ENCODE data around the gene BMPR1B.
"Not testable (repeated sequence)": the region's sequence is repeated elsewhere in the genome, so short reads cannot be mapped to it uniquely, and the experiment has no call there.

Gene BMPR1B

DNA sequence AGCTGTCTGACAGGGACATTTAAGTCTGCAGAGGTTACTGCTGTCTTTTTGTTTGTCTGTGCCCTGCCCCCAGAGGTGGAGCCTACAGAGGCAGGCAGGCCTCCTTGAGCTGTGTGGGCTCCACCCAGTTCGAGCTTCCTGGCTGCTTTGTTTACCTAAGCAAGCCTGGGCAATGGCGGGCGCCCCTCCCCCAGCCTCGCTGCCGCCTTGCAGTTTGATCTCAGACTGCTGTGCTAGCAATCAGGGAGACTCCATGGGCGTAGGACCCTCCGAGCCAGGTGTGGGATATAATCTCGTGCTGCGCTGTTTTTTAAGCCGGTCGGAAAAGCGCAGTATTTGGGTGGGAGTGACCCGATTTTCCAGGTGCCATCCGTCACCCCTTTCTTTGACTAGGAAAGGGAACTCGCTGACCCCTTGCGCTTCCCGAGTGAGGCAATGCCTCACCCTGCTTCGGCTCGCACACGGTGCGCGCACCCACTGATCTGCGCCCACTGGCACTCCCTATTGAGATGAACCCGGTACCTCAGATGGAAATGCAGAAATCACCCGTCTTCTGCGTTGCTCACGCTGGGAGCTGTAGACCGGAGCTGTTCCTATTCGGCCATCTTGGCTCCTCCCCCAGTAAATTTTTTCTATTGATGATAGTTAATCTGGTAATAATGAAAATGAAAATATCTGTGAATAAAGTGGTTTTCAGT is 83.6 kb downstream of the BMPR1B start:
- DNase-seq = not testable (repeated sequence)

DNA sequence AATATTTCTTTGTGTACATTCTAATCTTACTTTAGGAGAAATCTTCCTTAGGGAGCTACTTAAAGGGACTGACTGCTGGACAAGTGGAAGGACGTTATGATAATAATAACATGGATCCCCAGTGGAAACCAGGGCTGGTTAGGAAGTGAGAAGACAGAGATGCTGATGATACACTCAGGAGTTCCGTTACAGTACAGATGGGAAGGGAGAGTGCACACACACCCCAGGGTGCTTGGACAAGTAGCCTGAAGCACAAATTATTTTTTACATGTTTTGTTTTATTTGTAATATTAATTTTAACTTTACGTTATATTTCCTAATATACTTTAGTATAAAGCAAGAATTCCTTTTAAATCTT is 84.1 kb downstream of the BMPR1B start:
- no peak for DNase-seq

DNA sequence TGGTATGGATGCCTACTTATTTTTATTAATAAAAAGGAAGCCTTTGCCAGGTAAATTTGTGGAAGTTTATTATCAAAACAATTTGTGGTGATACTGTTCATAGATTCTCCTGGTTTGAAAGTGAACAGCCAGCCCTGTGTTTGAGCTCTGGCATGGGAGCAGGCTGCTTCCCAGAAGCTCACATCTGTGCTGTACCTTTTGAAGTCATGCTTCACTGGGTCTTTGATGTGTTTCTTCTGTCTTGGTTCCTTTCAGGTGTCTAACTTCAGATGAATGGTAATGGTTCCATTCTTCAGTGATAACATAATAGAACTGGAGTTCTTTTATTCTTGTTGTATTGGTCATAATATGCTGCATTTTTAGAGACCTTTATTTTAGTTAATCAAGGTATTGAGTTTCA is 85.5 kb downstream of the BMPR1B start:
- DNase-seq = no peak

DNA sequence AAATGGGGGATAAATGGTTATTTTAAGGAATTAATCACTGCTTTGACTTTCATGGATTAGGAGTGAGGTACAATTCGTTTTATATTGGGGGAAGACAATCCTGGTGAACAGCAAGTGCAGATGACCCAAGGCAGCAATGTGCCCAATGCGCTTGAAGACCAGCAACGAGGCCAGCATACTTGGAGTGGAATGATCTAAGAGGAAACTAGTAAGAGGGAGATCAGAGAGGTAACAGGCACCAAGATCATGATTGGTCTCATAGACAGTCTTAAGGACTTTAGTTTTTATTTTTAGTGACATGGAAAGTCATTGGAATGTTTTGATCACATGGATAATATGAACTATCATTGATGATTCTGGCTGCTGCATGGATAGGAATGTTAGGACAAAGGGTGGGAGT is 90.6 kb downstream of the BMPR1B start:
- no peak for DNase-seq

DNA sequence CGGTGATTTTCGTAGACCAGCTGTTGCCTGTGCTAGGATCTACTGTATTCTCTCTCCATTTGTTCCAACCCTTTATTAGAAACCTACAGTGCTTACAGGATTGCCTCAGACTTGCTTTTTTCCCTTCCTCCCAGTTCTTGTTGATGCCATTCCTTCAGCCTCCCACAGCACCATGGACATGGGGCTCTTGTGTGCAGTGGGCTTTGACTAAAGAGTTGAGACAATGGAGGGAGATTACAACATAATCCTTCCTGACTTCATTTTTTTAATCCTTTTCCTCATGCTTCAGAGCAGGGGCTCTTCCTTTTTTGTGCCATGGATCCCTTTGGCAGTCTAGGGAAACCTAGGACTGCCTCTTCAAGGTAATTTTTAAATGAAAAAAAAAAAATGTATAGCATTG is 92.1 kb downstream of the BMPR1B start:
- no peak for DNase-seq

DNA sequence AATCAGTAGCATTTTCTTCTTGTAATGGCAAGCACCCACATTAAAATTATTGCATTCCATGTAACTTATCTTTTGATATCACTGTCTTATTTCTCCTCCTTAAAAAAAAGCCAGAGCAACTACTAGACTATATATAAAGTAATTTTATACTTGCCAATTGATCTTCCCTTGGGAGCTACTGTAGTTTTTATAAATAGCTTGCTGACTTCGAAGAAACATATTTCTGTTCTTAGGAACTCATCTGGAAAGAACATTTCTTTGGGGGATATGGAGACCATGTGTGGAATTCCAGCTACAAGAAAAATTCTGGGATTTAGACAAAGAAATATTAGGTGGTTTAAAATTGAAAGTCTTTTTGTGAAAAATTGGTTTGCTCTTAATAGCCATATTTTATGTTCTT is 94.9 kb downstream of the BMPR1B start:
- no peak for DNase-seq

DNA sequence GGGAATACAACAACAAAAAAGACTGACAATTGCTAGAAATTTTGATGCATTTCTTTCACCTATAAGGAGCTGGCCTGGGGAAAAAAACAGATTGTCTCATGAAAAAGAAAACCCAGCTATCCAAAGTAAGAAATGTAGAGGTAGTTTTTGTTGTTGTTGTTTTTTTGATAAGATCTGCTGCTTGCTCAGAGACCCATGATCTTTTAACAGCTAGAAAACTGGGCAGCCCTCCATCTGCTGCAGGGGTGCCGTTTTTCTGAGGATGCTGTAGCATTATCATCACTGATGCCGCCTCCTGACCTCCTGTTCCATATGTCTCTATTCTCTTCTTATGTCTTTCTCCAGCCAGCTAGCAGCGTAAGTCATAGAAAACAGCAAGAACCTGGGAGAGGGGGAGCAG is 98.3 kb downstream of the BMPR1B start:
- no peak for DNase-seq

DNA sequence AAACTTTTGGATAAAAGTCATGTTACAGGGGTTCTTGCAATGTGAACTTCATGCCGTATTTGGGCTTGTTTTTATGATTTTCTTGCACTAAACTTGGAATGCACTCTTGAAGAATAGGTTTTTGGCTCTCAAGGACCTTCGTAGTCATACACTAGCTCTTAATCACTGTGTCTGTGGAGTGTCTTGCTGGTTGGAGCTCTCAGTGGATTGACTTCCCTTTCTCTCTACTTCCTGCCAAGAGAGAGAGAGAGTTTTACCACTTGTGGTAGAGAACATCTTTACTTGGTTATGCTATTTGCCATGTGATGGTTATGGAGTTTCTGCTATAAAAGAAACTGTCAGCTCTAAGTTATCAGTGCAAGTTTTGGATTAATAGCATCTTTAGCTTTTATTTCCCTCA is 112.4 kb downstream of the BMPR1B start:
- no peak for DNase-seq

DNA sequence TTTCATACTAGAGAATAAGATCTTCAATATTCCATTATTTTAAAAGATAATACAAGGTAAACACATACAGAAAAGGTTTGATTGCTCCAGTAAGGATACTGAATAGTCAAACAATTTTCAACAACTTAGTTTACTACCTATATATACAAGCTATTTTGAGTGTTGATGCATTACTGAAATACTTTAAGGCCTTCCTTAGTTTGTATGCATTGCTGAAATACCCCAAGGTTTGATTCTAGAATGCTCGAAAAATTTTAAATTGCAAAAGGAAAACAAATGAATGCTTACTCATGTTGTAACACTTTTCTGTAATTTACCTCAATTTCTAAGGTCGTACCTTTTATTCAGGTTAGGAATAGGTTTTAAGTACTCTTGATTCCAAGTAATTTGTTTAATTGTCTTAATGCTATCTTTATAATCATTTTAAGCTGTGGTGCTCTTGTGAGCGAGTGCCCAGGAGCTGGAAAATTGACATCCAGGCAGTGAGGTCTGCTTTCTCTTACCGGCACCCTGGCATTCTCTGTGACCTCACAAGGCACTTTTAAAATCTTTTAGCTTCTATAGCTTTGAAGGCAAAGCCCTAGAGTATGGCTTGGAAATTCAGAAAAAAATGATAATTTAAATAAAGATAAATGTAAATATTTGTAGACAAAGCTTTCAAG is 114.0 kb downstream of the BMPR1B start:
- no peak for DNase-seq

DNA sequence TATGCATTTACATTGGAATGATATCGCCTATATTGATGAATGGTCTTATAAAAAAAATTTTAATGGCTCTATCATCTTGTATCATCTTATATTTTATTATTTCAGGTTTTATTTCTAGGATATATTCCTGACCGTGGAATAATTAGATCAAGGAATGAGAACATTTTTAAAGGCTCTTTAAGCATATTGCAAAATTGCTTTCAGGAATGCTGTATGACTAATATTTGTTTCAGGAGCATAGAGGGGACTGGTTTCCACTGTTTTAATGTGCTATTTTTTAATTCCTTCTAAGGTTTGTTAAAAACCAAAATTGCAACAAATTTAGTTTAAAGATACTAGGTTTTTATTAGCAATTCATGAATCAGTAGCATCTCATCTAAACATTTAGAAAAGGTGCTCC is 120.2 kb downstream of the BMPR1B start:
- no peak for DNase-seq

DNA sequence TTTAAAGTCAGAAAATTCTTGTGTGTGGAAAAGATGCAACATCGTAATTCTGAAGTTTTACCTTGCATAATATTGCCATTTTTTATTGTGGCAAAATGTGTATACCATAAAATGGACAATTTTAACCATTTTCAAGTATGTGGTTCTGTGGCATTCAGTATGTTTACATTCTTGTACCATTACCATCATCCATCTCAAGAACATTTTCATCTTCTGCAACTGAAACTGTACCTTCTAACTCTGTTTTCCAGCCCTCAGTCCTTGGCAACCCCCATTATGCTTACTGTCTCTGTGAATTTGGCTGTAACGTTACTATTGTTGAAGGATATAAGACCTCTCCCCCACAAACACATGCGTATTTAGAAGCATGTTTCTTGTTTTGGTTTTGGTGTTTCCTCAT is 123.2 kb downstream of the BMPR1B start:
- DNase-seq = no peak

DNA sequence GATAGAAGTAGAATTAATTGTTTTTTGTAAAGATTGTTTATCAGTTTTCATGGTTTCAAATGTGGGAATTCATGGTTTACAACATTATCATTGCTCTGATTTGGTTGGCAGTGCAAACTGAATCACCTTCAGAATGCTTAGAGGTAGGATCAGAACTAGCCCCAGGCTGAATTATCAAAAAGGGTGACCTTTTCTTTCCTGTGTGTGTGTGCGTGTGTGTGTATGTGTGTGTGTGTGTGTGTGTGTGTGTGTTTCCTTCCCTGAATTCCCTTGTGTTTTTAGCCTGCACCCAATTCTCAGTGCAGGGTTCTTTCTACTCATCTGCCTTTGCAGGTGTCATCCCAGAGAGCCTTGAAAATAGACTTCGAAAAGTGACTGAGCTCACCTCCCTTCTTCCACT is 125.0 kb downstream of the BMPR1B start:
- no peak for DNase-seq

DNA sequence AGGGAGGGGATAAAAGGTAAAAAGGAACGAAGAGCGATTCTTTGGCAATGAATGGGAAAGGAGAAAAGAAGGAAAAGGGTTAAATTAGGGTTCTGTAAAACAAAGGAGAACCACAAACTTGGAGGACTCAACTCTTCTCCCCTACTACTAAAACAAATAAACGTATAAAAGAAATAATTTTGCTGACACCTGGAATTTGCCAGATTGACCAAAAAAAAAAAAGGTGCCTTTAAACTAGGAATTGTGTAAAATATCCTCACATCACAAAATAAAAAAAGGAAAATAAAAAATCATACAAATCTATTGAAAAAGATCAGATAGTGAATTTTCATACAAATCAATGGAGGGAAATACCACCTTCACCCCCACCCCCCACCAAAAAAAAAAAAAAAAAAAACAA is 129.3 kb downstream of the BMPR1B start:
- no peak for DNase-seq

DNA sequence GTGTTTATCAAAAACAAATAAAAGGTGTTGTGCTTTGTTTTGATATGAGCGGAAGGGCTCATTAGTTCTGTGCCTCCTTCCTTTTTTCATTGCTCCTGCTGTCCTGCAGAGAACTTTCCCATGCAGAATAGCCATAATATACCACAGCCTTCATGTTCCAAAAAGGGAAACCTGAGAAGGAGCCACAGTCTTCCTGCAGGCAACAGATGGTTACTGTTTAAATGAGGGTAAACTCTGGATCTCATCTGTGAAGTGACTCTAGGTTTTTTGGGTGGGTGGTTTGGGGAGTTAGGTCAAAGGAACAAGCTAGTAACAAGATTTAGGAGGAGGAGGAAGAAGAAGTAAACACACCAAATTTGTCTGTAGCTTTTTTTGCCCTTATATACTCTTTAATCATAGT is 131.8 kb downstream of the BMPR1B start:
- DNase-seq = no peak

DNA sequence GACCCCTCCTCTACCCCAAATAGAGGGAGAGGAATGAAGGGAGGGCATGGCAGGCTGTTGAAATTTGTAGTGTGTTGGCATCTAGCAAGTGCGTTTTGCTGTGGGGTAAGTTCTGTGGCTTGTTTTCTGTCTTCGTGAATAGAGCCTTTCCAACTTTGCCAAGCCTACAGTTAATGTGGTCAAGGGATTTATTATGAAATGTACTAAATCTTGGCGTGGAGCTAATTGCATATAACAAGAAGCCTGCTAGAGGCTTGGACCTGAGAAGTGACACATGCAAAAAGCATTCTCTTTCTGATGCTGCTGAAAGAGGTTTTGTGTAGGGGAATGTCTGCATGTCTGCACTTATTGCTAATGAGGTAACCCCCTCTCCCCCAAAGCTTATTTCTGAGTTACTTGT is 132.2 kb downstream of the BMPR1B start:
- no peak for DNase-seq

DNA sequence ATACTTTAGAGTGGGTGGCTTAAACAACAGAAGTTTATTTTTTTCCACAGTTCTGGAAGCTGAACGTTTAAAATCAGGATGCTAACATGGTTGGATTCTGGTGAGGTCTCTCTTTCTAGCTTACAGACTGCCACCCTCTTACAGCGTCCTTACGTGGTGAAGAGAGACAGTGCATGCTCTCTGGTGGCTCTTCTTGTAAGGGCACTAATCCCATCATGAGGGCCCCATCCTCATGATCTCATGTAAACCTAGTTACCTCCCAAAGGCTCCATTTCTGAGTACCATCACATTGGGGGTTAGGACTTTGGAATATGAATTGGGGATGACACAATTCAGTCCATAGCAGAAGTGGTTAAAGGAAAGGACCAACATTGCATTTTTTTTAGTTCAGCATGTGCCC is 132.8 kb downstream of the BMPR1B start:
- DNase-seq = no peak

DNA sequence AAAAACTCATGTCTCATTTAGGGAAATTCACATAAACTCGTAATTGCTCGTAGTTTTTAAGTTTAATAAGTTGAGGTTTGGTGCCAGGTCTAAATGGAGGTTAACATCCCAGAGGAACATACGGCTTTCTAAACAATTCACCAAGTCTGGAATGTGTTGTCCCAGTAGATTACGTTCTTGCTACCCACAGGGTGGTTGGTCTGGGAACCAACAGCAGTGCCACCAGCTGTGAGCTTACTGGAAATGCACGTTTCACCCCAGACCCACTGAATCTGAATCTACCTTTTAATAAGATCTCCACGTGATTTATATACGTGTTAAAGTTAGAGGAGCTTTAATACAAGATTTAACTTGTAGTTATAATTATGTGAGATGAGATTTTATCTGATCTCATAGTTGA is 134.3 kb downstream of the BMPR1B start:
- no peak for DNase-seq

DNA sequence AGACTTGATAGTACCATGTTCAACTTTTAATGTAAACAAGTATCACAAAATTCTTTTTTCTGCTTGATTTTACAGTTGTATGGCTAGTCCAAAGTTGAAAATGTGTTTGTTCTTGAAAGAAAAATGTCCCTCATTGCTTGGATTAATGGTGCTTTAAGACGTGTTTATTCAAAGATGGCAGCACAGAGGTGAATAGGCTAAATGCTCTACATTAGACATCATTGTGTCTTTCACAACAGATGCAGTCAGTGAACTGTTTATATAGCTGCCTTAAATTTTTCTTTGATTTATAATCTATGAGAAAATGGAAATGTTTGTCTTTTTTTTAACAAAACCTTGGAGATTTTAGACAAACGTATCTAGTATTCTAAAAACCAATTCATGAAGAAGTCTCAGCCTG is 137.3 kb downstream of the BMPR1B start:
- DNase-seq = no peak

DNA sequence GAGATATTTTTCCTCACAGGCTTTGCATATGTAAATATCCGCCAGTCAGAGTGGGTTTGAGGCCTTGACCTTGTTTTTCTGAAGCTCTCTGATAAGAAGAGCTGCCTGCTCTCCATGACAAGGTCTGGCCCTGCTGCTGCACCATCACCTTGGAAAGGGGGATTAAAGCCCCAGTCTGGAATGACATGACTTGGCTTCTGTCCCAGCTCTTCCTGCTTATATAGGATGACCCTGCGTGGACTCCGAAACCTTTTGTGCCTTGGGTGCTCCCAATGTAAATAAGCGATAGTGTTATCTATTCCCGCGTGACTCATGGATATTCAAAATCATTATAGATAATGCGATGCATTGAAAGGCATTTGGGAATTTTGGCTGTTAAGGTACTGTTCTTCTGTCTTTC is 139.3 kb downstream of the BMPR1B start:
- DNase-seq = no peak

DNA sequence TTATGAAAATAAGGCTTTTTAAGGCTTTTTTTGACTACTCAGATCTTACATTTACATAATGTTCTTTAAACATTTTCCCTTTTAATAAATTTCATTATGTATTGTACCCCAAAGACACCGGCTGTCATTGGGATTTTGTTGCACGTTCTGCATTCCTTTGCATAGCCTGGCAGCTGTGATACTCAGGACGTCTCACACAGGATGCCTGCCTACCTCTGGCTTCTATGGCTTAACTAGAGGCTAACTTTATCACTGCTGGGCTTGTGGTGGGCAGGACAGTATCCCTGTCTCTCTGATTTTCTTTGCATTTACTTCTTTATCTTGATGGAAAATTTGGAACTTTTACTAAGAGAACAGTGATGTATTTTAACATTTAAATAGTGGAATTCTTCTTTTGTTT is 147.8 kb downstream of the BMPR1B start:
- no peak for DNase-seq

DNA sequence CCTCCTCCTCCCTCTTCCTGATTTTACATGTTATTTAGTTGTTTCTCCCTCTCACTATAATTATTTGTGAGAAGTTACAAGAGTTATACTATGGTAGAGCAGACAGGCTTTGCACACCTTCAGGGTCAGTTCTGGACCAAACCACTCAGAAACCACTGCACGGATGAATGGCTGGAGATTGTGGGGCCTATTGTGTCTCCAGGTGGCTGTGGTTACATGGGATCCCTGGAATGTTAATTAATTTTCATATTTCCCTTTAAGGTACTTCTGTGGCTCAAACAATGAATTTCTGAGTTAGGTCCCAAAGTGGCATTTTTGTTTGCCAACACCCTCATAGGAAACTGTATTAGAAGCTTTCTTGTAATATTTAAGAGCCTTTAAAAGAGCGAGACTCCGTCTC is 151.9 kb downstream of the BMPR1B start:
- DNase-seq = no peak

DNA sequence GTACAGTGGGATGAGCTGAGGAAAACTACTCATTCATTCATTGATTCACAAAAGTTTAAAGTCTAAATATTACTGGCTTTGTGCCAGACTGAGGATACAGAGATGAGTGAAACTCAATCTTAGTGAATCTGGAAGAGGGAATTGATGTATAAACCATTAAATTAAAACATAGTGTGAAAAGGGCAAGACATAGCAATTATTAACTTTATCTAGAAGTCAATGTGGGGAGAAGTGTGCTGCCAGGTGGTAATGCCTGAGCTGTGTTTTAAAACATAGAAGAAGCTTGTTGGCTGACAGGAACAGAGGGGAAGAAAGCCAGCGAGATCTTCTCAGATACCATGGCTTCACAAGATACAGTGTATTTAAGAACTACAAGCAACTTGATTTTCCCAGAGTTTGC is 153.4 kb downstream of the BMPR1B start:
- DNase-seq = no peak

DNA sequence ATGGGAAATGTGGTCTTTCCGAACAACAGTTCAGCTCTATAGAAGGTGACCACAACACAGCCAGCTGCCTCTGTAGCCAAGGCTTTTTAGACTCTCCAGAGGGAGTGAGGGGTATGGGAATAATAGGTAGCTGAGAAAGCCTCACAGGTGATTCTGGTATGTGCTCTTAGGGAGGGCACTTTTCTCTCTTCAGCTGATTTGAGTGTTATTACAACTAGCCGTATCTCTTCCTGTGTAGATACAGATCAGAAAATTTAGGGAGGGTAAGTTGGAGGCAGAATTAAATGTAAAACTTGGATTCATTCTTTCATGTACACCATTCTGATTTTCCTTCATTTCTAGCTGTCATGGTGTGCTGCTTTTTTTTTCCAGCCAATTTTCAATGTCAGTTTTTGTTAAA is 154.9 kb downstream of the BMPR1B start:
- no peak for DNase-seq

DNA sequence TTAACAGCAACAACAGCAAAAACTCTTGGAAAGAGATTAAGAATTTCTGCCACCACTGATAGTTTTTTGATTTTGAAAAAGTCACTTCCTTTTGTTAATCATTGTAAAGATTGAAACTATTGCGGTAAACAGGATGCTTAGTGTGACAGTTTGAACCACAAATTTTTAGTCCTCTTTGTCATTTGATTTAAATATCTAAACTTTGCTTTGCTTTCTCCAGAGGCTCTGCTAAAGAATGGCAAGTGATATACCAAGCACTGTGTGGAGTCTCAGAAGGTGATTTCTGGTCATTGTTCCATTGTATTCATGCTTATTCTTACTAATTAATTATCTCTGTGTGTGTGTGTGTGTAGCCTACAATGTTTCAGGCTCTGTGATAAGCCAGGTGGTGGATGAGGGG is 155.6 kb downstream of the BMPR1B start:
- no peak for DNase-seq

DNA sequence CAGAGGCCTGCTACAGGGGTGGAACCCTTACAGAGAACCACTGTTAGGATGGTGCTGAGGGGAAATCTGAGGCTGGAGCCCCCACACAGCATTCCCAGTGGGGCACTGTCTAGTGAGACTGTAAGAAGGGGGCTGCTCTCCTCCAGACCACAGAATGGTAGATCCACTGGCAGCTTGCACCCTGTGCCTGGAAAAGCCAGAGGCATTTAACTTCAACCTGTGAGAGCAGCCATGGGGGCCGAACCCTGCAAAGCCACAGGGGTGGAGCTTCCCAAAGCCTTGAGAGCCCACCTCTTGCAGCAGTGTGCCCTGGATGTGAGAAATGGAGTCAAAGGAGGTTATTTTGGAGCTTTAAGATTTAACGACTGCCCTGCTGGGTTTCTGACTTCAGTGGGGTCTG is 159.4 kb downstream of the BMPR1B start:
- no peak for DNase-seq
